ENCODE measurements around the gene SELENOF. TPM values are rescaled to one million over a fixed set of nuclear protein-coding genes. Genes with fewer than 3 reads are reported as not detected.
"Not testable (repeated sequence)": the region's sequence is repeated elsewhere in the genome, so short reads cannot be mapped to it uniquely, and the experiment has no call there.

The SELENOF gene
- total RNA-seq, 1 experiment from 2014 or later, result 190 TPM

GRCh38 chr1:86817246-86817826, 96.6 kb downstream of the SELENOF start:
- DNase-seq (ENCODE audit: low read depth), result not testable (repeated sequence)

- not testable (repeated sequence) for DNase-seq (ENCODE audit: low read depth)
Measured at GRCh38 chr1:86814118-86814517, 99.8 kb downstream of the SELENOF start.

Other genes starting within 250 kb of the SELENOF start
- gene SH3GLB1, start 209.6 kb downstream of the SELENOF start, total RNA-seq (2014; rRNA removed; shearing (Covaris generic)), result 27.4 and 41.4 TPM in 2 replicates
- 12.4 and 24.0 TPM in 2 replicates for gene HS2ST1, start 509 bp upstream of the SELENOF start, total RNA-seq (2014; rRNA removed; shearing (Covaris generic))